ENCODE data around the gene TTC4.

The TTC4 gene, protein sequence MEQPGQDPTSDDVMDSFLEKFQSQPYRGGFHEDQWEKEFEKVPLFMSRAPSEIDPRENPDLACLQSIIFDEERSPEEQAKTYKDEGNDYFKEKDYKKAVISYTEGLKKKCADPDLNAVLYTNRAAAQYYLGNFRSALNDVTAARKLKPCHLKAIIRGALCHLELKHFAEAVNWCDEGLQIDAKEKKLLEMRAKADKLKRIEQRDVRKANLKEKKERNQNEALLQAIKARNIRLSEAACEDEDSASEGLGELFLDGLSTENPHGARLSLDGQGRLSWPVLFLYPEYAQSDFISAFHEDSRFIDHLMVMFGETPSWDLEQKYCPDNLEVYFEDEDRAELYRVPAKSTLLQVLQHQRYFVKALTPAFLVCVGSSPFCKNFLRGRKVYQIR

DNA sequence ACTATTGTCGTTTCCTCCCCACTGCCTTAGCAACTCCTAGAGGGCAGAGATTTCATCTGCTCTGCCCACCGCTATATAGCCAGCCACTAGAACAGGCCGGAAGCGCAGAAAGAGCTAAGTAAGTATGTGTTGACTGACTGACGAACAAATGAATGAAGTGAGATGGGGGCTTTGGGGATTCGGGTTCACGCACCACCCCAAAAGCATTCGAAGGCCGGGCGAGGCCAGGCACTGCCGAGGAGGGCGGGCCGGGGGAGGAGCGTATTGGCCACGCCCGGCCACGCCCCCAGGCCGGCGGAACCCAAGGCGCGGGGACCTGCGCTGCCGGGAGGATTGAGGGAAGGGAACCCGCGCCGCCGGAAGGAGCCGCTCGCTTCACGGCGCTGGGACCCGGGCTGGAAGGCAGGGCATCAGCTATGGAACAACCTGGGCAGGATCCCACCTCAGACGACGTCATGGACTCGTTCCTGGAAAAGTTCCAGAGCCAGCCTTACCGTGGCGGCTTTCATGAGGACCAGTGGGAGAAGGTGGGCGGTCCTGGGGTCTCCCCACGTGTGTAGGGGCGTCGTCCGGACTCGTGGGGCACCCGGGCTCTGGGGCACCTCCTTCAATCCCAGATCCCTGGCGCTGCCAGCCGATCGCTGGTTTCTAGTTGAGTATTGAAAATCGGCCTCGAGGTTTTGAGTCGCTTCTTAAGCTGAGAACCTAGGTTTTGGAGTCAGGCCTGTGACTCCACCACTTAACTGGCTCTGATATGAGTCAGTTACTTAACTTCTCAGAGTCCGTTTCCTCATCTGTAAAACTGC lies at the start of gene TTC4:
Gene TTC4 (plus strand): TSS at position 369 of the 806 bp plus-strand sequence. CDS start 48 bp downstream, at position 417.
- peak; percentile 95 for DNase-seq (ENCODE audit: low read depth, low spot score)

DNA sequence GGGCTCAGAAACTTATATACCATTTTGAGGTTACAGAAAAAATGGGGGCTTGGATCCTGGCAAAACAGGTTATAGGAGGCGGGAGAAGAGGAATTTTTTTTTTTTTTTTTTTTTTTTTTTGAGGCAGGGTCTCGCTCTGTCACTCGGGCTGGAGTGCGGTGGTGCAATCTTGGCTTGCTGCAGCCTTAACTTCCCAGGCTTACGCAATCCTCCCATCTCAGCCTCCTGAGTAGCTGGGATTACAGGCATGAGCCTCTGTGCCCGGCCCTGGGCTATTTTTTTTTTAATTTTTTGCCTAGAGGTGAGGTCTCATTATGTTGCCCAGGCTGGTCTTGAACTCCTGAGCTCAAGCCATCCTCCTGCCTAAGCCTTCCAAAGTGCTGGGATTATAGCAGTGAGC lies 49.3 kb upstream of the TTC4 start:
- DNase-seq (ENCODE audit: low read depth, low spot score): no peak

DNA sequence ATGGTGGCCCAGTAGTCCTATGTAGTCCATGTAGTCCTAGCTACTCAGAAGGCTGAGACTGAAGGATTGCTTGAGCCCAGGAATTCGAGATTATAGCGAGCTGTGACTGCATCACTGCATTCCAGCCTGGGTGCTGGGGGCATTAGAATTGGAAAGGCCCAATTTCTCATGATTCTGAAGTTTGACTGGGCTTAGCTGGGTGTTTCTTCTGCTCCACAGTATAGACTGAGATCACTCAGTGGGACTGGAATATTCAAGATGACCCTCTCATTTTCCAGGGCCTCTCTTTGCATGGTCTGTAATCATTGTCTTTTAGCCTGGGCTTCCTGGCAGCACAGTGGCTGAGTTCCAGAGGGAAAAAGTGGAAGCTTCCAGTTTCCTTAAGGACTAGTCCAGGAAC lies 47.9 kb upstream of the TTC4 start:
- no peak for DNase-seq (ENCODE audit: low read depth, low spot score)

DNA sequence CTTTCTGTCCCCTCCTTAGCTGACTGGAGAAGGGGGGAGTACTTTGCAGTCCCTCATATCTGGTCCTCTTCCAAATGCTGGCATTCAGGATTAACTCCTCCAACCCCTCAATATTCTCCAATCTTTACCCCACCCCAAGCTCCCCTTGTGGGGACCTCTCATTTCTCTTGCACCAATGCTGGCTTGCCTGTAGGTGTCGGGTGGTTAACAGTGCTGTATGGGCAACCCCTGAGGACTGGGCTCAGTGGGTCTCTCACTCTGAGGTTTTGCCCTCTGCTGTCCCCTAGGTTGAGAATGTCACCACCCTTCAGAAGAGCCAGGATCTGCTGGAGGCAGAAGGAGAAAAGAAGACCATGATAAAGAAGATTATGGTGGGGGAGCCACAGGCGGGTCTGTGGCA lies 47.1 kb upstream of the TTC4 start:
- no peak for DNase-seq (ENCODE audit: low read depth, low spot score)

DNA sequence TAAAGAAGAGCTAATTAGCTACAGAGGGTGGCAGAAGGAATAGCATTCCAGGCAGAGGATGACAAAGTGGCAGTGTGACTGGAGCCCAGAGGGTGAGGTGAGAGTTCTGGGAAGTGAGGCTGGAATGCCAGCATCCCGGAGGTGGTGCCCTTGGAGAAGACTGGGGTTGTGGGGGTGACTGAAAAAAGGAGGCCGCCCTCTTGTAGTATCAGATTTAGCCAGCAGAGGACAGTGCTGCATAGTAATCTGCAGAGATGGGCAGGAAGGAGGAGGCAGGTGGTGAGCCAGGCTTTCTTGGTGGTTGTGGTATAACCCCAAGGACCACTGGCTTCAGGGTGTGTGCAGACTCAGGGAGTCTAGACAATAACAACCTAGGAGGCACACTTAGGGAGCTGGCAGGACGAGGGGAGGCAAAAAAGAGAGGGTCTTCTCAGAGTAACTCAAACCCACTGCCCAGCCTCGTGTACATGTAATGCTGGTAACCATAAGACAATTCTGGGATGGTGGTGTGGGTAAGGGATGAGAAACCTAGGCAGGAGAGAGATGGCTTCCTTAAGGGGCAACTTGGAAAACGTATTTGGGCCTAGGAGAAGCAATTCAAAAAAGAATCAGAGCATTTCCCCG lies 43.6 kb upstream of the TTC4 start:
- peak; percentile 68 for DNase-seq (ENCODE audit: low read depth, low spot score)

DNA sequence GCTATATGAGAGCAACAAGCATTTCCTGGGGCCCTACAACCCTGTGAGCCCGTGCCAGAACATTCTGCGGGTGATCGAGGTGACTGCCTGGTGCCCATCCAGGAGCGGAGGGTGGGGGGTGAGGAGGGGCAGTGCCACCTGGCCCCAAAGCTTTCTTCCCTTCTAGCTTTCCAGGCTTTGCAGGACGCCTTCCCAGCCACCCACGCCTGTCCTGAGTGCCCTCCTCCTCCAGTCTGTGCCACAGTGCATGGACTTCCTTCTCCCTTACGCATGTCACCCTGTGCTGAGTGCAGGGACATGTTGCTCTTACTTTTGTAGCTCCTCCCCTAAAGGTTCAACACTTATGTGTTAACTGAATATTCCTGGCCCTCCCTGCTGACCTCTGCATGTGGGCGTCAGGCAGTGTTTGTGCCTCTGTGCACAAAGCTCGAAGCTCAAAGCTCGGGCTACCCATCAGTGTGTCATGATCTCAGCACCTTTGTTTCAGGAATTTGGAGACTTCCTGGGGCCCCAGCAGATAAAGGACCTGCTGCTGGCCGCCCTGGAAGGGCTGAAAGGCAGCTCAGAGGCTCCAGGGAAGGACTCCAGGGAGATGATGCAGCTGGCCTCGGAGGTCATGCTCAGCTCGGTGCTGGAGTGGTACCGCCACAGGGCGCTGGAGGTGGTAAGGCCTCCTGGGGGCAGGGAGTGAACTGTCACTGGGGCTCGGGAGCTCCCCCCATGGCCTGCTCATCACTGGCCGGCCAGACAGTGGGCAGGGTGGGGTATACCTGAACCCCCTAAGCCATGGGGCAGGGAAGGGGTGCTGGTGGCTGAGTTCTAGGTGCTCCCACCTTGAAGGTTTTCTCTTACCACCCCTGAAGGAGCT lies 36.7 kb upstream of the TTC4 start:
- DNase-seq (ENCODE audit: low read depth, low spot score): no peak

DNA sequence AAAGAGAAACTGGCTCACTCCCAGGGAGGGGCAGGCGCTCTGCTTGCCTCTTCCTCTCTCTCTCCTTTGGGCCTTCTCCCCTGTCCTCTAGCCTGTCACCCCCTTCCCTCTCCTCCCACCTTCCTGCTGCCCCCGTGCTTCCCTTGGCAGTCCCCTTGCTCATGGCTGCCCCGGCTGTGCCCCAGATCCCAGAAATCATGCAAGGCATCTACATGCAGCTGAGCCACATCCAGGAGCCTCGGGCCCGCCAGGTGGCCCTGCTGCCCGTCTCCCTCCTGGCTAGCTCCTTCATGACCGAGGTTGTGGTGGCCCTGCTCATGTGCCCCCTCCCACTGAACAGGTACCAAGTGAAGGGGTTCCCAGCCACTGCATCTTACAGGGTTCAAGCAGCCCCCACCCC lies 36.0 kb upstream of the TTC4 start:
- DNase-seq (ENCODE audit: low read depth, low spot score): no peak

DNA sequence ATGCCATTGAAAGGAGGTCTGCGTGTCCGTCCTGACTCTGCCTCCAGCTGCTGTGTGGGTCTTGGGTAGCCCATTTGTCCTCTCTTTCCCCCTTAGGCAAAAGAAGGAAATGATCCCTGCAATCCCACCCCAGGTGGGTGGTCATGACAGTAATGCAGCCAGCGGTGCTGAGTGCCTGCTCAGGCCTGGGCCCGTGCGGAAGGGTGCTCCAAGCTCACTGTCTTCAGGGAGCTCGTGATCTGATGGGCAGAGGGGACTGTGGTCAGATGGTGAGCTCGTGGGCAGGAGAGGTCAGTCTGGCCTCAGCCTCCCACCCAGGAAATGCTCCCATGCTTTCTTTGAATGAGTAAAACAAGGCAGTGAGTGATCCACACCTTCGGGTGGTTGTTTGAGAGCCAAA lies 35.3 kb upstream of the TTC4 start:
- DNase-seq (ENCODE audit: low read depth, low spot score): no peak

DNA sequence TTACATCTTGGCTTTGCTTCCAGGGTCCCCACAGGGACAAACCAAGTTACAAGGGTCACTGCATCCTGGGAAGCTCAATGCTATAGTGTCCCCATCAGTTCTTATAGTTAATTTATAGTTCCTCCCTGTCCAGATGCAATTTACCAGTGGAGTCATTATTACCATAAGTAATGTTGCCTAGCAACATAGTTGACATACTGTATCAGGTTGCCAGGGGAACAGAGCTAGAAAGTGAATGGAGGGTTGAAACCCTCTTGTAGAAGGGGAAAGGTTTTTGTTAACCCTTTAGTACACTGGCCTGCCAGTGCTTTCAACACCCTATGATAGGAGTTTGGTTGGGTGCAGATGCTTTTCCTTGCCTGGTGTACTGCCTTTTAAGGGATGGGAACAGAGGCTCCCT lies 34.3 kb upstream of the TTC4 start:
- DNase-seq (ENCODE audit: low read depth, low spot score): peak; percentile 11

DNA sequence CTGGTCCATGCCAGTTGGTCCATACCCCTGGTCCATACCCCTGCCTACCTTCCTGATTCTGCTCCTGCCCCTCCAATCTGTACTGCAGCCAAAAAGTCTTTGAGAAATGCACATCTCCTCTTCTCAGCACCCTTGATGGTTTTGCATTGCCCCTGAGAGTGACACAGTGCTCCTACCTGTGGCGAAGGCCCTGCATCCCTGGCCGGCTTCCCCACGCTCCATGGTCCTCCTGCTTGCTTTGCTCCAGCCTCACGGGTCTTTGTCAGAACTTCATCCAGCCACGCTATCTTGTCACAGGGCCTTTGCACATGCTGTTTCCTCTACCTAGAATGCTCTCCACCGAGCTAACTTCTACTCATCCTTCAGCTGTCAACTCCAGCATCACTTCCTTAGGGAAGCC lies 32.2 kb upstream of the TTC4 start:
- no peak for DNase-seq (ENCODE audit: low read depth, low spot score)

DNA sequence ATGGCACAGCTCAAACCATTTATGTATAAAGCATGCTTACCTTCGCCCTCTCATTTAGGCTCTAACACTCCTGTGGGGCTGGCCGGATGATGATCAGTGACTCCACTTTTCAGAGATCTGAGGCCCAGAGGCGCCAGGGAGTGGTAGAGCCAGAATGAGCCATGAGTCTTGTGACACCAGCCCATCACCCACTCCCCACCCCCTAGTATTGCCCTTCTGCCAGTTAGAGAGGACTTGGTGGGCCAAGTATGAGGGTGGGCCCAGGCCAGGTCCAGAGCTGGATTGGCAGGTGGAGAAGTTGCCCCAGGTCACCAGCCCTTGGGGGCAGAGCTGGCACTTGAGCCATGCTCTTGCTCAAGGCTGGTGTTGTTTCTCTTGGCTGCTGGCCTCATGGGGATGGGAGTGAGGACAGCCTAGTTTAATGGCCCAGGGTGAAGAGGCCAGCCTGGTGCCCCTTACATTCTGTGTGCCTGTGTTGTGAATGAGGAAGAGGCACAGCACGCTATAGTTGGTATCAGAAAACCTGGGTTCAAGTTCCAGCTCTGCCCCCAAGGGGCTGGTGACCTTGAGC lies 30.2 kb upstream of the TTC4 start:
- DNase-seq (ENCODE audit: low read depth, low spot score): no peak

DNA sequence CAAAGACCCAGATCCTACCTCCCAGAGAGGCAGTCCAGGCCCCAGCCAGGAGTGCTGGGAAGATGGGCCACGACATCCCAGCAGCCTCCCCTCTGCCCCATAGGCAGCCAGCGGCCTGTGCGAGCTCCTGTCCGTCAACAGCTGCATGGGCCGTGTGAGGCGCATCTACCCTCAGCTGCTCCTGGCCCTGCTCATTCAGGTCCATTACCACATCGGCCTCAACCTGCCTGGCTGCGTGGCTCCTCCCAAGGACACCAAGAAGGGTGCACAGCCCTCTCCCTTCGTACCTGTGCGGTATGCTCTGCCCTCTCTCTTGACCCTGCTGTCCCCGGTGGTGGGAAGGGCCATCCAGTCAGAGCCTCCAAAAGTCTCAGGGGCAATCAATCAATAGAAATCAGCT lies 29.5 kb upstream of the TTC4 start:
- no peak for DNase-seq (ENCODE audit: low read depth, low spot score)

DNA sequence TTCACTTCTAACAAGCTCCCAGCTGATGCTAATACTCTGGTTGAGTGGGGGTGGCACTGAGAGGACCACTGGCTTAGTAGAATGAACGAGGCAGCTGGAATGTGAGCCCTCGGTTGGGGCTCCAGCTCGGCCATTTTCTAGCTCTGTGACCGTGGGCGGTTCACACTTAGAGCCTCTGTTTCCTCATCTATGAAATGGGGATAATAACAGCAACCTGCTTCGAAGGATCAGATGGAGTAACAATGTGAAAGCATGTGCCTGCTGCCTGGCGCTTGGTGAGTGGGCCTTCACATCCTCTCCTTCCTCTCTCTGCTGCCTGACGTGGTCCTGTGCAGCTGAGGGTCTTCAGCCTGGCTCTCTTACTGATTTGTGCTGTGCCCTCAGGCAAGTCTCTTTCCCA lies 20.9 kb upstream of the TTC4 start:
- no peak for DNase-seq (ENCODE audit: low read depth, low spot score)

DNA sequence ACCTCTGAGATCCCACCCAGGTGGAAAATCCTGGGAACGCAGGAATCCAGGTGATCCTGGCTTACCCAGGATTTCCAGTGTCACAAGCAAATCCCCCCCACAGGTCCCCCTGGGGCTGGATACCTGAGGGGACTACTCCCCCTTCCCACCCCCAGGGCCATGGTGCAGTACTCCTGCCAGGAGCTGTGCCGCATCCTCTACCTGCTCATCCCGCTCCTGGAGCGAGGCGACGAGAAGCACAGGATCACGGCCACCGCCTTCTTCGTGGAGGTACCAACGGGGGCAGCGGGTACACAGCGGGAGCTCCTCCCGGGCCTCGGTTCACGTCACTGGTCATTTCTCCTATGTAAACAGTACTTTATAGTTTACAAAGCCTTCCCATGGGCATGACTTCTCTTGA lies 20.4 kb upstream of the TTC4 start:
- no peak for DNase-seq (ENCODE audit: low read depth, low spot score)

DNA sequence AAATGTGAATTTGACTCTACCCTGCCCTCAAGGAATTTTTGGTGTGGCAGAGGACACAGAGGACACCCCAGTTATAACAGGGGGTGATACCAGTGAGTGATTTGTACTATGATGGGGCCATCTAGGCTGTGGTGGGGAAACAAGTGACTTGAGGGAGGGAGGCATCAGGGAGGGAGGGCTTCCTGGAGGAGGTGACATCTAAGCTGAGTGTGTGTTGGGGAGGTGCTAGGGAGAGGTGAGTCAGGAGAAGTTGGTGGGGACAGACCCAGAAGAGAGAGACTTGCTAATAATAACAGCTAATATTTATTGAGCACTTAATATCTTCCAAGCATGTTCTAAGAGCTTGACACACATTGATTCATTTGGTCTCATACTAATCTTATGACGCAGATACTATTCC lies 19.9 kb upstream of the TTC4 start:
- no peak for DNase-seq (ENCODE audit: low read depth, low spot score)

DNA sequence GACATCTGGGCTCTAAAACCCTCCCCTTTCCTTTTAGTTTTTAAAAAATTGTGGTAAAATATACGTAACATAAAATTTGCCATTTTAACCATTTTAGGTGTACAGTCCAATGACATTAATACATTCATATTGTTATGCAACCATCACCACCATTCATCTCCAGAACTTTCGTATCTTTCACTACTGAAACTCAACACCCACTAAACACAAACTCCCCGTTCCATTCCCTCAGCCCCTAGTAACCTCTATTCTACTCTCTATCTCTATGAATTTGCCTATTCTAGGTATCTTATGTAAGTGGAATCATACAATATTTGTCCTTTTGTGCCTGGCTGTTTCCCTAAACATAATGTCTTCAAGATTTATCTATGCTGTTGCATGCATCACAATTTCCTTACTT lies 19.4 kb upstream of the TTC4 start:
- DNase-seq (ENCODE audit: low read depth, low spot score): no peak

DNA sequence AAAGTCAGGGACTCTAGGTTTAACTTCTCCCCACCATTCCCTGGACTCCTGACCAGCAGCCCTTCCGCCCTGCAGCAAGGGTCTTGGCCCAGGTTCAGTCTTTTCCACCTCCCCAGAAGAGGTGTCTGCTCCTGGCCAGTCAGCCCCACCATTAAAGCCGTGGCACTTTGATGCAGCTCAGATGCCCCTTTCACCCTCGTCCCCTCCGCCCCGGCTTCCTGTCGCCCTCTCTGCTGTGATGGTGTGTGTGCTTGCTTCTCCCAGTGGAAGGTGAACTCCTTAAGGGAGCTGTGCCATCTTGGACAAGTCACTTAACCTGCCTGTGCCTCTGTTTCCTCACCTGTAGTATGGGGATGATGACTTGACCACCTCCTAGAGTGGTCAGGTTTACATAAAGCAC lies 17.8 kb upstream of the TTC4 start:
- no peak for DNase-seq (ENCODE audit: low read depth, low spot score)

DNA sequence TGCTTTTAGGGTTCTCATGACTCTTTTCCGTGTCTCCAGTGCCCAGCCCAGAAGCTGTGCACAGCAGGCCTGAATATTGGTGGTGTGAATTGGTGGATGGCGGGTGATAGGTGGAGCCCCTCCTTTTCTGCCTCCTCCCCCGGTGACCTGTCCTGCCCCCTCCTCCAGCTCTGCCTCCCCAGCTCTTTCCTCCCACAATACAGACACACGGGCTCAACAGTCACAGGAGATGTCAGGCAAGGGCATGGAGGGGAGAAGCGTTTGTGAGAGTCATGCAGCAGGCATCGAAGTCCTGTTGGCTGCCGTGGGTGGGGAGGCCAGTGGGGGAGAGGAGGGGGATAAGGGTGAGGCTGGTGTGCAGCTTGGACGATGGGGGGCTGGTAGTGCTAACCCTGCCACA lies 17.3 kb upstream of the TTC4 start:
- no peak for DNase-seq (ENCODE audit: low read depth, low spot score)

DNA sequence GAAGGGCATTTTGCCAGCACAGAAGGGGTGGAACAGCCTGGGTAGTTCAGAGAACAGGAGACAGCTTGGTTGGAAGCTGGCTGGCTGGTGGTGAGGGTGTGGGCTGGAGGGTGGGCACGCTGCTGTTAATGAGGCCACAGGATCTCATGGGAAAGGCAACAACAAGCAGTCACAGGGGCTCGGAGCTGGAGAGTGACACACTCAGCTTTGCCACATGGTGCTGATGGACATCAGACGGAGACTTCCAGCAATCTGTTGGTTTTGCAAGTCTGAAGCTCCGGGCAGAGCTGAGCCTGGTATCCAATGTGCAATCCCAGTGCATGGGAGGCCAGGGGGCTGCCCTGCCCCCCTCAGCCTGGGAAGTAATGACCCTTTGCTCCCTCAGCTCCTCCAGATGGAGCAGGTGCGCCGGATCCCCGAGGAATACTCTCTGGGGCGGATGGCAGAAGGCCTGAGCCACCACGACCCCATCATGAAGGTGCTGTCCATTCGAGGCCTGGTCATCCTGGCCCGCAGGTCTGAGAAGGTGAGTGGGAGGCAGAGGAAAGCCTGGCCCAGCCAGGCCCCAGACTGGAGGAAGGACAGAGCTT lies 15.6 kb upstream of the TTC4 start:
- DNase-seq (ENCODE audit: low read depth, low spot score): no peak

DNA sequence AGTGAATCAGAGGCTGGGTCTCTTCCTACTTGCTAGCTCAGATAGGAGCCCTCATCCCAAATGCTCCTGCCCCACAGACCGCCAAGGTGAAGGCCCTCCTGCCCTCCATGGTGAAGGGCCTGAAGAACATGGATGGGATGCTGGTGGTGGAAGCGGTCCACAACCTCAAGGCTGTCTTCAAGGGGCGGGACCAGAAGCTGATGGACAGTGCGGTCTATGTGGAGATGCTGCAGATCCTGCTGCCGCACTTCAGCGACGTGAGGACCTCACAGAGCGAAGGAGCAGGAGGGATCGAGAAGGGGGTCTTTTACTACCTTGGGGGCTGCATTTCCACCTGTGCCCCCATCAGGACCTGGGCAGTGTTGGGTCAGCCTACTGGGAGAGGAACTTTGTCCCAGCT lies 14.6 kb upstream of the TTC4 start:
- no peak for DNase-seq (ENCODE audit: low read depth, low spot score)

DNA sequence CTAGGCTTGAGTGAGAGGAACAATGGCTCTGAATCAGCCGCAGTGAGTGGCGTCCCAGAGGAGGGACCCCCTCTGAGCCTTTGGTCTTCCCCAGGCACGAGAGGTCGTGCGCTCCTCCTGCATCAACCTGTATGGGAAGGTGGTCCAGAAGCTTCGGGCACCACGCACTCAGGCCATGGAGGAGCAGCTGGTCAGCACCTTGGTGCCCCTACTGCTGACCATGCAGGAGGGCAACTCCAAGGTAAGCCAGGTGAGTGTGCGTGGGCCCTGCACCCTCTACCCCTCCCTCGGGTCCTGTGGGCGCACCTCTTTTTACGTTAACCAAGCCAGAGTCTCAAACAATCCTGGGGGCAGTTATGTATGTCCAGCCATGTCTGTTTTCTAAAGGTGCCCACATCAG lies 13.7 kb upstream of the TTC4 start:
- DNase-seq (ENCODE audit: low read depth, low spot score): no peak
